GM12801 (cell line): ENCODE data around the gene MAP1S.

Source experiments
- TF ChIP-seq, protein P1 (sequence below): IDR thresholded peaks from one replicate; pipeline ENCODE4 v1.5.1; 2011; ENCODE audit warnings: control low read depth; ENCODE audit not compliant: insufficient read length; ENCODE audit errors: extremely low read depth

MAP1S gene

DNA sequence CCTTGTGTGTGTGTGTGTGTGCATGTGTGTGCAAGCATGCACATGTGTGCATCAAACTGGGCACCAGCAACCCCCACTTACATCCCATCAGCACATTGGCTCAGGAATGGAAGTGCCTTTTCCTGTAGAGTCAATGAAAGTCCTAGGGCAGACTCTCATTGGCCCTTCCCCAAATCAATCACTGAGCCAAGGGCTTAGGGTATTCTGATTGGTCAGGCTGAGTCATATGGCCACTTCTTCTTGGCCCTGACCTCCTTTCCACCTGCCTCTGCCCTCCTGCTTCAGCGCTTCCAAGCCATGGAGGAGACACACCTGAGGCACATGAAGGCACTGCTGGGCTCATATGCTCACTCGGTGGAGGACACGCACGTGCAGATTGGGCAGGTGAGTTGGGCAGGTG is 52.9 kb downstream of the MAP1S start:
- TF ChIP-seq, protein P1, sequence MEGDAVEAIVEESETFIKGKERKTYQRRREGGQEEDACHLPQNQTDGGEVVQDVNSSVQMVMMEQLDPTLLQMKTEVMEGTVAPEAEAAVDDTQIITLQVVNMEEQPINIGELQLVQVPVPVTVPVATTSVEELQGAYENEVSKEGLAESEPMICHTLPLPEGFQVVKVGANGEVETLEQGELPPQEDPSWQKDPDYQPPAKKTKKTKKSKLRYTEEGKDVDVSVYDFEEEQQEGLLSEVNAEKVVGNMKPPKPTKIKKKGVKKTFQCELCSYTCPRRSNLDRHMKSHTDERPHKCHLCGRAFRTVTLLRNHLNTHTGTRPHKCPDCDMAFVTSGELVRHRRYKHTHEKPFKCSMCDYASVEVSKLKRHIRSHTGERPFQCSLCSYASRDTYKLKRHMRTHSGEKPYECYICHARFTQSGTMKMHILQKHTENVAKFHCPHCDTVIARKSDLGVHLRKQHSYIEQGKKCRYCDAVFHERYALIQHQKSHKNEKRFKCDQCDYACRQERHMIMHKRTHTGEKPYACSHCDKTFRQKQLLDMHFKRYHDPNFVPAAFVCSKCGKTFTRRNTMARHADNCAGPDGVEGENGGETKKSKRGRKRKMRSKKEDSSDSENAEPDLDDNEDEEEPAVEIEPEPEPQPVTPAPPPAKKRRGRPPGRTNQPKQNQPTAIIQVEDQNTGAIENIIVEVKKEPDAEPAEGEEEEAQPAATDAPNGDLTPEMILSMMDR: no peak

- TF ChIP-seq, protein P1: no peak
Observed at GRCh38 chr19:17775245-17775927, 56.1 kb downstream of the MAP1S start.

DNA sequence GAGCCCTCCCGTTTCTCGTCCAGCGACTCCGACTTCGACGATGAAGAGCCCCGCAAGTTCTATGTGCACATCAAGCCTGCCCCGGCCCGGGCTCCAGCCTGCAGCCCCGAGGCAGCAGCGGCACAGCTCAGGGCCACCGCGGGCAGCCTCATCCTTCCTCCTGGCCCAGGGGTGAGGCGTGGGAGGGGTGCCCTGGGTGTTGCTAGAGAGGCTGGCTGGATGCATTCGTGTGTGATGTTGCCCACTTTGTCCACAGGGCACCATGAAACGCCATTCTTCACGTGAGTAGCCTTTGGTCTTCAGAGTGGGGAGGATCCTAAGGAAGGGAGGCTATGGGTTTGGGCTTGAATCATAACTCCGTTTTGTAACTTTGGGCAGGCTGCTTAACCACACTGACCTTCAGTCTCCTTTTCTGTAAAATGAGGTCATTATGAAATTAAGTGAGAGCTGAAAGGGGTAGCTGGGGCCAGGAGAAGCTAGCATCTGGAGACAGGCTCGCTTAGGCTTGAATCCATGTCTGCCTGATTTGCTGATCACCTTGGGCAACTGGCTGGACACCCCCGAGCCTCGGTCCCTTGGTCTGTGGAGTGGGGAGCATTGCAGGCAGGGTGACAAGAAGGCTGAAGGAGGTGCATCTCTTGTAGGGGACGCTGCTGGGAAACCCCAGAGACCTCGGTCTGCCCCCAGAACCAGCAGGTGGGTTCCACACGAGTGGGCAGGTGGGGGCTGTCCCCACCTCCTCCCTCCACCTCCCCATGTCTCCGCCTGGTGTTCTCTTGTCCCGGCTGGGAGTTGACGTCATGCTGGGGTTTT is 56.9 kb downstream of the MAP1S start:
- TF ChIP-seq, protein P1: no peak

DNA sequence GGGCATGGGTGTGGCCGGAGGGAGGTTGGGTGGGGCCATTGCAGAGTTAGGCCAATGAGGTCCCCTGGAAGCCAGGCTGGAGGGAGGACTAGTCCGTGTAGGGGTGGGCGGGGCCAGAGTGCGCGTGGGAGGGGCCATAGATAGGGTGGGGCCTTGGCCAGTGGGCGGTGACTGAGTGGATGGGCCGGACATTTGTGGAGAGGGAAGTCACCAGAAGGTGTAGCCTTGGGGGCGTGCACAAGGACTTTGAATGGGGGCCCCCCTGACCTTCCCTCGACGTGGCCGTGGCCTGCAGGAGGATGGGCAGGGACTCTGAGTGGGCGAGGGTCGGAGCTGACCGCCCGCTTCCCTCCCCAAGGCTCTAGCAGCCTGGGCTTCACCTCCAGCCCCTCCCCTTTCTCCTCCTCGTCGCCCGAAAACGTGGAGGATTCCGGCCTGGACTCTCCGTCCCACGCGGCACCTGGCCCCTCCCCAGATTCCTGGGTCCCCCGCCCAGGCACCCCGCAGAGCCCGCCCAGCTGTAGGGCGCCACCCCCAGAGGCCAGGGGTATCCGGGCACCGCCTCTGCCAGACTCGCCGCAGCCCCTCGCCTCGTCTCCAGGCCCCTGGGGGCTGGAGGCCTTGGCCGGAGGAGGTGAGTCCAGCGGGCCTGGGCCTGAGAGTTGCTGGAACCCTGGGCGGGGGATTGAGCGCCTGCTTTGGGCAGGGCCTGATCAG is 59.1 kb downstream of the MAP1S start:
- TF ChIP-seq, protein P1: no peak

DNA sequence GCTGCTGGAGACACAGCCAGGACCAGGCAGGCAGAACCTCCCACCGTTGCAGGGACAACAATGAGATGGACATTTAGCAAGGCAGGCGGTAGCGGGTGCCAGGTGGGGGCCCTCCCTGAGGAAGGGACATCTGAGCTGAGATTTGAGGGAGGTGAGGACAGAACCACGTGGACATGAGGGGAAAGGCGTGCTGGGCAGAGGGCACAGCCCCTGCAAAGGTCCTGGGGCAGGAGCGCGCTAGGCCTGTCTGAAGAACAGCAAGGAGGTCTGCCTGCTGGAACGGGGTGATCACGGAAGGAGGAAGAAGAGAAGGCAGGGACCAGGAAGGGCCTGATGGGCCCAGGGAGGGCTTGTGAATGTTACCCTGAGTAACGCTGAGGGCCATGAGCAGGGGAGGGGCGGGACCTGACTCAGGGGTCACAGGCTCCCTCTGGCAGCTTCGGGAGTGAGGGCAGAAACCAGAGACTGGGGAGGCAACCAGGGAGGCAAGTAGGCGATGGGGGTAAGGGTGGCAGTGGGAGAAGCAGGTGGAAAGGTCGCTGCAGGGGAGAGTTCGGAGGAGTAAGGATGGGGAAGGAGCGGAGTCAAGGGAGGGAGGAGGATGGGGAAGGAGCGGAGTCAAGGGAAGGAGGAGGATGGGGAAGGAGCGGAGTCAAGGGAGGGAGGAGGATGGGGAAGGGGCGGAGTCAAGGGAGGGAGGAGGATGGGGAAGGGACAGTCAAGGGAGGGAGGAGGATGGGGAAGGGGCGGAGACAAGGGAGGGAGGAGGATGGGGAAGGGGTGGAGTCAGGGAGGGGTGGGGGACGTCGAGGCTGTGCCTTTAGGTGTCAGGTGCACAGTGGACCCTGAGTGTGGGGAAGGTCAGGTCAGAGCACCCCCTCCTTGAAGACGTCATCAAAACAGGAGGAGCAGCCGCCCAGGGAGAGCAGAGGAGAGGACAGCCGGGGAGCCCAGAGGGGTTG is 60.0 kb downstream of the MAP1S start:
- TF ChIP-seq, protein P1: no peak

- TF ChIP-seq, protein P1: no peak
Observed at GRCh38 chr19:17780781-17781180, 61.5 kb downstream of the MAP1S start.
